Neutrophil (primary cell): ENCODE data around the gene CACNA1C.

Experiments
- H3K27ac ChIP-seq: fragments of 200-600 bp; sonication (generic); 2 replicates; pipeline ENCODE4 v1.5.1; 2016; ENCODE audit warnings: mild to moderate bottlenecking, moderate library complexity
- H3K27me3 ChIP-seq: fragments of 200-600 bp; sonication (generic); 2 replicates; pipeline ENCODE4 v1.6.0; 2016; ENCODE audit warnings: mild to moderate bottlenecking
- H3K36me3 ChIP-seq: fragments of 200-600 bp; sonication (generic); 2 replicates; pipeline ENCODE4 v1.5.1; 2017
- H3K4me1 ChIP-seq, 2 experiments: fragments of 200-600 bp in 1 of 2; sonication (generic) in 1 of 2; 1 replicate in 1 of 2; 2 replicates in 1 of 2; pipeline versions ENCODE4 v1.5.1 to v1.6.1; 2013 to 2016; ENCODE audit warnings: low read depth in 1 of 2, low read length in 1 of 2, mild to moderate bottlenecking in 1 of 2, moderate library complexity in 1 of 2; ENCODE audit not compliant: control insufficient read depth in 1 of 2, insufficient read depth in 1 of 2
- H3K4me3 ChIP-seq, 2 experiments: fragments of 200-600 bp in 1 of 2; sonication (generic) in 1 of 2; 1 replicate in 1 of 2; 2 replicates in 1 of 2; pipeline ENCODE4 v1.5.1; 2013 to 2016; ENCODE audit warnings: low read depth in 1 of 2, low read length in 1 of 2, mild to moderate bottlenecking in 1 of 2, moderate library complexity in 1 of 2
- H3K9me3 ChIP-seq: fragments of 200-600 bp; sonication (generic); 2 replicates; pipeline ENCODE4 v1.5.1; 2016
- CTCF ChIP-seq: fragments of 200-600 bp; sonication (generic); IDR thresholded peaks from 2 replicates; pipeline ENCODE4 v1.5.1; 2016; ENCODE audit warnings: antibody characterized with exemption

The CACNA1C gene

DNA sequence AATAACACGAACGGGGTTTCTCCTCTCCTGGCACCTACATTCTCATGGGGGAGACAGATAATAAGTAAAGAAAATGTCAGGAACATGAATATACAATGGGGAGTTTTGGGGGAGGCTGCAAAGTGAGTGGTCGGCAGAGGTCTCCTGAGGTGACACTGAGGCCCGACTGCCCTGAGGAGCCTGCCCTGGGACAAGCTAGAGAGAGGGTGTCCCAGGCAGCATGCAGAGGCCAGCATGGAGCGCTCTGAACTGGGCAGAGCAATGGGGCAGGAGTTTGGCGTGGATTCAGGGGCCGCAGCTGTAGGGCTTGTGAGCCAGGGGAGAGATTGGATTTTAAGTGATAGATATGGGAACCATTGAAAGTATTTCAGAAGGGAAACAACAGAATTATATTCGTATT, 320.5 kb downstream of the CACNA1C start:
- Histone ChIP-seq H3K27ac (no peak overlapping the region), H3K4me1 (no peaks in the 10 kb centered on the region), H3K36me3 (no peaks in the 10 kb centered on the region), H3K27me3 (no peaks in the 10 kb centered on the region), H3K4me3 (no peak overlapping the region), H3K9me3 (no peaks in the 10 kb centered on the region)
- TF ChIP-seq CTCF = no peak

- no peak for TF ChIP-seq CTCF
- no peak overlapping the region for H3K27ac ChIP-seq
- no peaks in the 10 kb centered on the region for H3K9me3 ChIP-seq
Measured at GRCh38 chr12:2374092-2374906, 321.5 kb downstream of the CACNA1C start.

DNA sequence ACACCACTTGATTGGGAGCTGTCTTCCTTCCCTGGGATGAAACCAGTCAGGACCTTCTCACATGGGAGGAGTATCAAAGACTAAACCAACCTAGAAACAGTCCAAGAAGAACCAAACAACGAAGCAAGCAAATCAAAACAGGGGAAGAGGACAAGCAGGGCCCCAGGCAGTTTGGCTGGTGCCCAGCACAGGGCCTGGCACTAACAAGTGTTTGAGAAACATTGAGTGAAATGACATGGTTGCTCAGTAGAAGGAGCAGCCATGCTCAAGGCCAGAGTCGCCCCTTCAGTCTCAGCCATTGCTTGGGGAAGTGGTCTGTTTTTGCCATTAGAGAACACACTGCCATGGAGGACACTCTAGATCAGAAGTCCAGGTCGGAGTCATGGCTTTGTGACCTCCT, 323.1 kb downstream of the CACNA1C start:
- TF ChIP-seq CTCF = no peak
- Histone ChIP-seq H3K27ac (no peak overlapping the region), H3K36me3 (no peaks in the 10 kb centered on the region), H3K4me3 (no peak overlapping the region), H3K4me1 (no peaks in the 10 kb centered on the region), H3K27me3 (no peaks in the 10 kb centered on the region), H3K9me3 (no peaks in the 10 kb centered on the region)

More at GRCh38 chr12:2374092-2374906, 321.5 kb downstream of the CACNA1C start:
- H3K27me3 ChIP-seq = no peaks in the 10 kb centered on the region
- H3K4me1 ChIP-seq = no peaks in the 10 kb centered on the region
- no peaks in the 10 kb centered on the region for H3K36me3 ChIP-seq
- H3K4me3 ChIP-seq = no peak overlapping the region

GRCh38 chr12:2376908-2377657, 324.3 kb downstream of the CACNA1C start:
- H3K27me3 ChIP-seq = no peaks in the 10 kb centered on the region
- no peak overlapping the region for H3K27ac ChIP-seq
- no peak overlapping the region for H3K4me3 ChIP-seq
- H3K36me3 ChIP-seq = no peaks in the 10 kb centered on the region
- H3K9me3 ChIP-seq = no peaks in the 10 kb centered on the region
- TF ChIP-seq CTCF = no peak
- no peaks in the 10 kb centered on the region for H3K4me1 ChIP-seq

DNA sequence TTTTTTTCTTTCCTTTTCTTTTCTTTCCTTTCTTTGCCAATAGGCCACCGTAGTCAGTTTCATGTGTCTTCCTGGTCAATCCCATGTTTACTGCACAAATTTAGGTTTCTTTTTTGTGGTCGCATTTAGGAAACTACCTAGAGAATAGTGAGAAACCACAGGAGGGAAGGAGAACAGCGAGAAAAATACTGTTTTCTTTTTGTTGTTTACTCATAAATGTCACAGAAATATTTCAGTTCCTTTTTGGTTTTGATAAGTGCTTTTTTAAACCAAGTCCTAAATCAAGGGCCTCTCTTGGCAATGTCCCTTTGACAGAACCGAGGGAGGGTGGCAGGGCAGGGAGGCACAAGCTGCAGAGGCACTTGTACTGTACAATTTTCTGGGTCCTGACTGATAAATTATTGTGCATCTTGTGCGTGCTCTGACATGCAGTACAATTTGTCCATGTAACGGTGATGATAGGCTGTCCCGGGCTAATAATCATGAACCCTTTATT, 326.1 kb downstream of the CACNA1C start:
- no peaks in the 10 kb centered on the region for H3K27me3 ChIP-seq
- no peak for TF ChIP-seq CTCF
- no peaks in the 10 kb centered on the region for H3K4me1 ChIP-seq
- H3K36me3 ChIP-seq = no peaks in the 10 kb centered on the region
- H3K4me3 ChIP-seq = no peak overlapping the region
- no peaks in the 10 kb centered on the region for H3K9me3 ChIP-seq
- H3K27ac ChIP-seq = no peak overlapping the region
